HG03066 (cell line): Measurements from ENCODE around the gene DCLK1.

Experiments
- ATAC-seq: cut with Tn5 transposase; IDR thresholded peaks from one replicate; pipeline ENCODE4 v1.9.1; 2021; ENCODE audit warnings: low read depth; ENCODE audit not compliant: unreplicated experiment

DCLK1 gene

DNA sequence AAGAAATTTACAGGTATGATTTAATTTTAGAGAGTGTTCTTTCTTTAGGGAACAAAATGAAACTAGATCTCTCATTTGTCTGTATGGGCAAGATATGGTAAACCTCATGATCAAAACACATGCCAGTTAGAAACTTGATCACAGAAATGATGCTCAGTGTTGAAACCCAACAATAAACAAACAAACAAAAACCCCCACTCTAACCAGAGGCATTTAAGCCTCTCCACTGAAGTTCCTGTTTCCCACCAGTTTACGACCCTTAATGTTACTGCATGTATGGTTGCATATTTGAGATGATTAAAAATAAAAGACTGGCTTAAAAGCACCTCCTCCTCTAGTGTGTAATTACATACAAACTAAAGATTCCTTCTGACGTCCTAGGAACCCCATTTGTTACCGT, 361.4 kb downstream of the DCLK1 start:
- ATAC-seq, result no peak

DNA sequence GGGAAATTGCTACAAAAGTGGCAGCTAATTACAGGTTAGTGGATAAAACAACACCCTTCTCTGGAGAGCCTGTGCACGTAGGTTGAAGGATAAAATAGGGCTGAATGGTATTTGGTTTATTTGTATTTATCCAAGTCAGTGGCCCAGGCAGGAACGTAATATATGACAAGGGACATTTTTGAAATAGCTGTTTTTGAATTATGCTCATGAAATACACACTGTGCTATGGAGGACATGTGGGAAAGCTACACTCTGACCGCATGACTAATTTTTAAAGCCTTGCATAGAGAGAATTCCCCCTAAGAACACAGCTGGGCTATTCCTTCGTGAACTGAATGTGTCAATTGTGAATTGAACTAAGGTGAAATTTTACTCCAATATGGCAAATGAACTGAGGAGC, 362.6 kb downstream of the DCLK1 start:
- no peak for ATAC-seq

DNA sequence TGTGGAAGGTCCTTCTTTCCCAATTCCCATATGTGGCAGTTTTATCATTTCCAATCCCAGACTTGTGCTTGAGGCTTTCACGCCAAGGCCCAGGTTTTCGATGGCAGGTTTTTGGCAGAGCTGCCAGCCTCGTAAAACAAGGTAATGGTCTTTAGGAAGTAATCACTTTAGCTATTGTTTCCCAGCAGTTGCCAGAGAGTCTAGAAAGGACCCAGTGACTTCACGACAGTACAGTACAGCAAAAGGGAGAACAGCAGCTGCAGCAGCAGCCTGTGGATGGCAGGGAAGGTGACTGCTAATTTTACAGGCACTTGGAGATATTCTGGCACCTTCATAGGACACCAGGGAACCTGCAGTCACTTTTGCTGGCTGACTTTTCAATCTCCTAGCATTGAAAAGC, 363.1 kb downstream of the DCLK1 start:
- no peak for ATAC-seq

DNA sequence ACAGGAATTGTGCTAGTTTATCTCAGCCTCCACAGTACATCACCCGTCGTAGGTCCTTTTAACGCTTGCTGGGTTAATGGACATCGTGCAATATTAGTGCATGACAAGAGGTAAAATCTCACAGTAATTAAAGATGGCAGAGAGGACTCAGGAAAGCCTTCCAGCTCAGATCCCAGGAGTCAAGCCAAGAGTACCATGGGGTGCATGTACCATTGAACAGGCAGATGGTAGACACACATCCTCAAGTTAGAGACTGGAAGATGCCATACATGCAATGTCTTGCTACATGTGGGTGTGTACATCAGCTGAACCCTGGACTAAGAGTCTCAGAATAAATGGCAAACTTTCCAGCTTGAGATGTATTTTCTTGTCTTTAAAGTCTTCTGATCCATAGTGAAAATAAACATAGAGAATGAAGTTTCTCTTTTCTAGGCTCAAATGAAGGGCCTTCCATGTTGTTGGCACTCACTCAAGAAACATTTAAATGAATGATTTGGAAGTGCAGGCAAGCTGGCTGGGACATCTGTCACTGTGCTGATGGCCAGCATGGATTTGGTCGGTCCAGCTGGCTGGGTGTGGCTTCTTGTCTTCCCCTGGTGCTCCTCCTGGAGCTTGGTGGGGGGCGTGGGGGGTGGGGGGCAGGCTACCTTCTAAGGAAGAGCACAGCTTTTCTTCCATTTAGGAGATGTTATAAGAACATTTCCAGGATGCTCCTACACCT, 363.8 kb downstream of the DCLK1 start:
- ATAC-seq, result no peak

DNA sequence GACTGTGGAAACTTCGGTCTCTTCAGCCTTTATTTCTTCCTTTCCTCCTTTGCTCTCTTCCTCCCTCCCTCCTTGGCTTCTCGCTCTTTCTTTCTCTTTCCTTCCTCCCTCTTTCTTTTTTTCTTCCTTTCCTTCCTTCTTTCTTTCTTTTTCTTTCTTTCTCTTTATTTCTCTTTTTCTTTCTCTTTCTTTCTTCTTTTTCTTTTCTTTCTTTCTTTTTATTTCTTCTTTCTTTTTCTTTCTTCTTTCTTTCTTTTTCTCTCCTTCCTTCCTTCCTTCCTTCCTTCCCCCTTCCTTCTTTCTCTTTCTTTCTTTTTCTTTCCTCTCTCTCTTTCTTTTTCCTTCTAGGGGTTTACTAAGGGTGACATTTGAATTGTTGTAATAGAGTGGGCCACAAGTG, 364.5 kb downstream of the DCLK1 start:
- no peak for ATAC-seq

DNA sequence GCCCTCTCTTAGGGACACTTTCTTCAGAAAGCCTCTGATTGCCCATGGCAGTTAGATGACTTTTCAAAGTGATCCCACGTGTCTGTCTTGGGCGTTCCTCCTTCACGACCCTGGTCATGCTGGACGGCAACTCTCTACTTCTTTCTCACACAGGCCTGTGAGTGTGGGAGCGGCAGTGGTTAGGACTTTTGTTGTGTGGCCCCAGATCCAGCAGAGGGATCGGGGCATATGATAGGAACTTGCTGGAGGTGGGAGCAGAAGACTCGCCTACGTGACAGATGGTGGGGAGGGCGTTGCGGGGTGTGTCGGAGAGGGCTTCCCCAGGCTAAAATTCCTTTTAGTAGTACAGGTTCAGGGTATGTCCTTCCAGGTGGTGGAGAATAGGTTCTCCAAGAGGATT, 365.2 kb downstream of the DCLK1 start:
- no peak for ATAC-seq

DNA sequence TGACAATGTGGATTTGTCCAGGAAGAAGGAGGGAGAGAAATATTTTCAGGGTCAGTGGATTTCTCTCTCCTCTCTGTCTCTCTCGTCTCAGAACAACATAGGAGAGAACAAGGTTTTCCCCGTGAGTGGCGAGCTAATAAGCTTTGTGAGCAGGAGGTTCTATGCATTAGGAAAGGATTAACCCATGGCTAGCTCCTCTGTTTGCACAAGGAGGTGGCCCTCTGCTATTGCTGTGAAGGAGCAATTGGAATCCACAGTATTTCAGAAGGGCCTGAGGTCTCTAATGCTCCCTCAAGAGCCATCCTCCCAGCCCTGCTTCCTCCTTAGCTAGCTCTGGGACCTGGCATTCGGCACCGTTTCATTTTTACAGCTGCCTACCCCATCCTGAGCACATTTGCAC, 365.8 kb downstream of the DCLK1 start:
- ATAC-seq, result no peak

DNA sequence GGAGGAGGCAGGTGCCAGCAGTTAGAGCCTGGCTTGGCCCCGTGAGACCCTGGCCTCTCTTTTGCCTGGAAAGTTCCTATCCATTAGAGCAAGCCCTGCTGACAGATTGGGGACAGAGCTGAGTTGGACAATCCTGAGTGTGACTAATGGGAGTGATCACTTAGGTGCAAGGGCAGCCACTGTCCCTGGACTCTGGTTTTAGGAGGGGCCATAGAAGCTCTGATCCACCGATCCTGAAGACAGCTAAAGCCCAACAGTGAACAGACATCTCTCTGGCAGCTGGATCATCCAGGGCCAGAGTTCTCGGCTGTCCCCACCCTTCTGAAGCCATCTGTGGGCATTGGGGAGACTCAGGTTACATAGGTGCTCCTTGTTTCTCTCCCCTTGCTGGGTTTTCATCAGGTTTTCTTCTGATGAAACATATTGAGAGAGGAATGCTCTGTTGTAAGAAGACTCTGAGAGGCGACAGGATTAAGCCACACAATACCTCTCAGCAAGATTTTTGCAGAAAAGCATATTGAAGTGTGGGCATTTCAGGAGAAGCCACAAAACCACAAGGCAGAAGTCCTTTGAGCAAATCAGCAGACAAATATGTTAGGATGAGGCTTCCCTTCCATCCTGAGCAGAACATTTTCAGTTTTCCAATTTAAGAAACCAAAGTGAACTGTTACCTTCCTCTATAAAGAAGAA, 366.7 kb downstream of the DCLK1 start:
- ATAC-seq, result no peak

DNA sequence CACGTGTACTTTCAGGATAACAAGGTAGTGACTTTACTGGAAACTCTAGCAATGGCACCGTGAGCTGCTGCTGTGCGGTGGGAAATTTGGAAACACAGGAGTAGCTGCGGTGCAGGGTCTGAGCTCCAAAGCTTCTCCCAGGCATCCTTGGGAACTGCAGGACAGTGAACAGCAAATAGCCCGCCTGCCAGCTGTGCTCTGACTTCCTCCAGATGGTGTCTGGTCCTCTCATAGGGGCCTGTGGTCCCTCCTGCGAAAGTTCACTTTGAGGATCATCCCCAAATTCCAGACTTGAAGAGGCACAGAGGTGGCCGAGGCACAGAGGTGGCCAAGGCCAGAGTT, 367.4 kb downstream of the DCLK1 start:
- no peak for ATAC-seq

DNA sequence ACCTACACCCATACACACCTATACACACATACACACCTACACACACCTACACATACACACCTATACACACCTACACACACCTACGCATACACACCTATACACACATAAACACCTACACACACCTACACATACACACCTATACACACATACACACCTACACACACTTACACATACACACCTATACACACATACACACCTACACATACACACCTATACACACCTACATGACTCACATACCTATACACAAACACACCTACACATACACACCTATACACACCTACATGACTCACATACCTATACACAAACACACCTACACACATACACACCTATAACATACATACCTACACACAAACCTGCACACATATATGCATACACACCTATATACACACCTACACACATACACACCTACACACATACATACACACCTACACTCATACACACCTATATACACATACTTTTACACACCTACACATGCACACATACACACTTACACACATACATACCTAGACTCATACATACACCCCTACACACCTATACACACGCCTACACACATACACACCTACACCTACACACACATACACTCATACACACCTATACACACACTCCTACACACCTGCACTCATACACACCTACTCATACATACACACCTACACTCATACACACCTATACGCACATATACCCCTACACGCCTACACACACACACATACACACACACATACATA, 368.0 kb downstream of the DCLK1 start:
- no peak for ATAC-seq

DNA sequence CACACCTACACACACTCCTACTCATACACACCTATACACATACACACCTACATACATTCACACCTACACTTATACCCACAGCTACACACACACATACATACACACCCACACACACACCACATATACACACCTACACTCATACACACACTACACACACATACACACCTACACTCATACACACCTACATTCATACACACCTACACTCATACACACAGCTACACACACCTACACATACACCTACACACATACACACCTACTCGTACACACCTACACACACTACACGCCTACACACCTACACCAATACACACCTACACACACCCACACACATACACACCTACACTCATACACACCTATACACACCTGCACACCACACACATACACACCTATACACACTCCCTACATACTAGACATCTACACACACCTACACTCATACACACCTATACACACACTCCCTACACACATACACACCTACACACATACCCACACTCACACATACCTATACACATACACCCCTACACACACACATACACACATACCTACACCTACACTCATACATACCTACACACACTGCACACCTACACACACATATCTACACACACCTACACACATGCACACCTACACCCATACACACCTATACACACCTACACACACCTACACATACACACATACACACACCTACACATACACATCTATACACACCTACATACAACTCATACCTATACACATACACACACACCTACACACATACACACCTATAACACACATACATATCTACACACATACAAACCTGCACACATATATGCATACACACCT, 369.5 kb downstream of the DCLK1 start:
- no peak for ATAC-seq

DNA sequence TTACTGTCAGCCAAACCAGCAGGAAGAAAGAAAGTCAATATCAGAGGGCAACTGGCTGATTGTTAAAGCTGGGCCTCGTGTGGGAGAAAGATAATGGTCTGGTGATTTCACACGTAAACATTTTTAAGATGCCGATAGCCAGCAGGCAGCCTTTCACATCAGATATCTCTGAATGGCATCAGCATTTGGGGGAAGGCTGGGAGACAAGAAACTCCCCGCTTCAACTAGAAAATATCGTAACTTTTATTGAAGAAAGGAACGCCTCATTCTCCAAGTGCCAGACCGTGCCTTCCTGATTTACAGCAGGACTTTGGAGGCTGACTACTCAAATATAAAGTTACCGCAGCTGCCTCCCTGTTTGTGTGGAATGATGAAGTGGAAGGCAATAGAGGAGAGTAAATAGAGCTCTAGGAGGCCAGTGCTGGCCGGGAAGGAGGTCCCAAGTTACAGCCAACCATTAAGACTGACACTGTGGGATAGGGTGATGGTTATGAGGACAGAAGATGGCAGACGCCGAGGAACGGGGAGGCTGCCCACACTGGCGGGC, 370.4 kb downstream of the DCLK1 start:
- ATAC-seq, result no peak

DNA sequence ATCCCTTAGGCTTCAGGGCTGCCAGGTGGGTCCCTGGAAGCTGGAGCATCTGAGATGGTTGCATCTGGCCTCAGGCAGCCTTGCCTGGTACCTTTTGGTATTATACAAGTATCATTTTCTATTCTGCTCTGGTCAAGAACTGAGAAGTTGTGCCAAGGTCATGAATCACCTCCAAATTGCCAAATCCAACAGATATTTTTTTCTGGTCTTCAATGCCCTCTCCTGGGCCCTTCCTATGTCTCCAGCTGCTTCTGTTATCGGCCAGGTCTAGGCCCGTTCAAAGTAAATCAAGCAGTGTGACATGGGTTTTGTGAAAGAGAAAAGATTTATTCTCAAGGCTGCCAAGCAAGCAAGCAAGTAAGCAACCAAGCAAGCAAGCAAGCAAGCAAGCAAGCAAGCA, 383.6 kb downstream of the DCLK1 start:
- no peak for ATAC-seq

DNA sequence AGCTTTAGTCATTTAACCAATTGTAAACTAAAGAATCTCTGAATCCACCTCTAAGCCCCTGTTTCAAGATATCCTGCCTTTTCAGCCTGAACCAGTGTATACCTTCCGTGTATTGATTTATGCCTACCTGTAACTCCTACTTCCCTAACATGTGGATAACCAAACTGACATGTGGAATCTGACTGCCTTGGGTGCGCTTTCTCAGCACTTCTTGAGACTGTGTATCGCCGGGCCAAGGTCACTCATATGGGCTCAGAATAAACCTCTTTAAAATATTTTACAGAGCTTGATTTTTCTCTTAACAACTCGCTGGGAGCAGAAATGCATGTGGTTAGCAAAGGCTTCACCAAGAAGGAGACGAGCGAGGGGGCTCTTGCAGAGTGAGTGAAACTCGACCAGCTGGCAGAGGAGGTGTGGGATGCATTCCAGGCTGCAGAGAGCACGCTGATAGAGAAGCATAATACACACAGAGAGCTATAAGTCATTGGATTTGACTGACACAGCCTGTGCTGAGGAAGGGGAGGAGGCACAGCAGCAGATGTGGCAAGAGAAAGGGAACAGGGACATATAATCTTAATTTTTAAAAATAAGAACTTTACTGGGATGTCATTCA, 386.5 kb downstream of the DCLK1 start:
- no peak for ATAC-seq

DNA sequence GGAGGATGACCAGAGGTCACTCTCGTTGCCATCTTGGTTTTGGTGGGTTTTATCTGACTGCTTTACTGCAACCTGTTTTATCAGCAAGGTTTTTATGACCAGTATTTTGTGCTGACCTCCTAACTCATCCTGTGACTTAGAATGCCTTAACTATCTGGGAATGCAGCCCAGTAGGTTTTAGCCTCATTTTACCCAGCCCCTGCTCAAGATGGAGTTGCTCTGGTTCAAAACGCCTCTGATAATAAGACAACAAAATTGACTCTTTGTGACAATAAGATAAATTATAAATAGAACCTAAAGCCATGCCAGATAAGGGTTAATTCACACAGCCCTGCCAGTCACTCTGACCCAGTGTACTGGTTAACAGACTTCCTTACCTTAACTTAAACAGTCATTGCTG, 387.0 kb downstream of the DCLK1 start:
- no peak for ATAC-seq

DNA sequence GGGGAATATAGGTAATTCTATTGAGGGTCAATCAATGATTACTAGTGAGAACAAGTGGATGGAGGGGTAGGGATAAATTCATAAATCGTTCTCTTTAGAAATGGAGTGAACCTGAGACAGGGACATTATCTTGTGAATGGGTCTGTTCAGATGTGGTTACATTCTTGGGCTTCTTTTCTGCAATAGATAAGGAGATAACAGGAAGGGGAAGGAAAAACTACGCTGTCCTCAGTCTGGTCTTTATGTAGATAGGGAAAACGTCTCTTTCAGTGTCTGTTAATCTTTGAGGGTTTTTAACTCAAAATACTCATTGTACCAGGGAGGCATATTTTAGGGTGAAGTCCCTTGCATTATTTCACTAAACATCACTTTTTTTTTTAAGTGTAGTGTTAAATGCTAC, 388.0 kb downstream of the DCLK1 start:
- no peak for ATAC-seq

DNA sequence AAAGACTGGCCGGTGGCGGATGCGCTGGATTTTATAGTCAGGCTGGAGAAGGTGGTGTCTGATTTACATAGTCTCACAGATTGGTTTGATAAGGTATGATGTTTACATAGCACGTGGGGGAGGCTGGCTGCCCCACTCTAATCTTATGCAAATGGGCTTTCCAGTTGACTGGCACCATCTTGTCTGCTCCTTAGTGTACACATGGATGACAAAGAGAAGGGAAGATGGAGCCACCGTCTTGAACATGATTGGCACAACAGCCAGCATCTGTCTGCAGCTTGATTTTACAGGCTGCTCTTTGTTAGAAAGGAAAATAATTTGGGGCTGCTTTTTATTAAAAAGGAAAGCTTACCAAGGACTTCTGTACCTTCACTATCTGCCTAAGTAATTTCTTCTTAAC, 389.5 kb downstream of the DCLK1 start:
- no peak for ATAC-seq

DNA sequence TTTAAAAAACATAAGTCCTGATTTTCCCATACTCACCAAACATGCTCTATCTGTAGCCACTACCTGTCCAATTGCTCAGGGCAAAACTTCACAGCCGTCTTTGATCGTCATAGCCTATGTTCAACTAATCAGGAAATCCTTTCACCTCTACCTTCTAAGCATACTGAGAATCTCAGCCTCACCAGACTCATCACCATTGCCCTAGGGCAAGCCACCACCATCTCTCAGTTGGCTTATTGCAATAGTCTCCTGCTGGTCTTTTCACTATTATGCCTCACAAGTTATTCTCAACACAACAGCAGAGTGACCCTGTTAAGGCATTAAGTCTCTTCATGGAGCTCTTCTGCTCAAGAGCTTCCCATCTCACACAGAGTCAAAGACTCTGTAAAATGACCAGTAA, 394.3 kb downstream of the DCLK1 start:
- no peak for ATAC-seq

DNA sequence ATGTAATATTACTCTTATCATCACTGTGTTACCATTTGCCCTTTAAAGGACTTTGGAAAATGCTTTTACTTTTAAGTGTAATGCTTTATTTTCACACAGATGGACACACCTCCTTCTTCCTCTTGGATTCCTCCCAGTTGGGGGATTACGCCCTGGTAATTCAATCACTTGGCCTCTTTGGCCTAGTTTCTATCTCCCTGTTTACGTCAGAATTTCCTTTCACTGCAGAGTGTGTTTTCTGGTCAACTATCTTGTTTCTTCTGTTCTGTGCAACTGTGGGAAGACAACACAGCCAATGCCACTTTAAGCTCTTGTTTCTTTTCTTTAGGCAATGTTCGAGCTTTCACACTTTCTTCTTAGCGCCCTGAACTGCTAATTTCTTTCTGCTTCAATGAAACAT, 397.4 kb downstream of the DCLK1 start:
- no peak for ATAC-seq

DNA sequence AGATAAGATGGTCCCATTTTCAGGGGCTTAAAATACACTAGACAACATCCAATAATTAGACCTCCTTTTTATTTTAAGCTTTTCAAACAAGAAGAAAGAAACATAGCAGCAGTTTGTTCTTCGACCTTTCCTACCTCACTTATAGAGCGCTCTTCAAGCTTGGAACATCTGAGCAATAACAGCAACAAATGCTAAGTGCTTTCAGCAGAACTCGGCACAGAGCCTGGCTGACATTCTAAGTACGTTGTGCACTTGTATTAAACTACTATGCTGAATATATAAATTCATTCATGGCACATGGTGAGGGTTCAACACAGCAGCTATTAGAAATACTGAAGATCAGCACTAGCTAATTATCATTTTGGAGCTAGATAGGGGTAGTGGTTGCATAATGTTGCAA, 398.6 kb downstream of the DCLK1 start:
- no peak for ATAC-seq
